CD14-positive monocyte (primary cell): ENCODE data around the gene VEGFC. TPM values are rescaled to one million over a fixed set of nuclear protein-coding genes. Genes with fewer than 3 reads are reported as not detected.

ENCODE experiments used
- DNase-seq, 3 donors: peaks; one replicate each; pipeline ENCODE4 v3.0.0-alpha.2; 2011 to 2022
- H2AFZ ChIP-seq: 2 replicates; pipeline ENCODE4 v1.6.0; 2012; ENCODE audit warnings: mild to moderate bottlenecking, low read depth, low read length, inconsistent platforms; ENCODE audit not compliant: insufficient read depth, poor library complexity, severe bottlenecking
- H3K27ac ChIP-seq, 2 donors: 1 replicate in 1 of 2; 2 replicates in 1 of 2; pipeline ENCODE4 v1.5.1; 2012 to 2013; ENCODE audit warnings: low read length in 2 of 2, control low read depth in 1 of 2, inconsistent platforms in 1 of 2, low read depth in 1 of 2, mild to moderate bottlenecking in 1 of 2
- H3K27me3 ChIP-seq, 2 donors: one replicate each; pipeline versions ENCODE4 v1.6.0 to v1.6.1; 2011 to 2013; ENCODE audit warnings: low read length in 2 of 2; ENCODE audit not compliant: control insufficient read depth in 2 of 2, insufficient read depth in 2 of 2
- H3K36me3 ChIP-seq, 2 donors: replicated peaks in 1 of 2; 1 replicate in 1 of 2; 2 replicates in 1 of 2; pipeline versions ENCODE4 v1.5.1 to v1.6.1; 2012 to 2013; ENCODE audit warnings: low read length in 2 of 2, control low read depth in 1 of 2, inconsistent platforms in 1 of 2, mild to moderate bottlenecking in 1 of 2; ENCODE audit not compliant: insufficient read depth in 2 of 2, control insufficient read depth in 1 of 2
- H3K4me1 ChIP-seq, 2 donors: 1 replicate in 1 of 2; 2 replicates in 1 of 2; pipeline versions ENCODE4 v1.5.1 to v1.6.1; 2012 to 2013; ENCODE audit warnings: low read length in 2 of 2, control low read depth in 1 of 2, inconsistent platforms in 1 of 2, mild to moderate bottlenecking in 1 of 2, moderate library complexity in 1 of 2; ENCODE audit not compliant: insufficient read depth in 2 of 2, control insufficient read depth in 1 of 2
- H3K4me2 ChIP-seq: replicated peaks from 2 replicates; pipeline ENCODE3; 2012; ENCODE audit warnings: low read length, moderate library complexity, mild to moderate bottlenecking; ENCODE audit not compliant: poor library complexity, severe bottlenecking; ENCODE audit errors: extremely low read depth
- H3K4me3 ChIP-seq, 3 experiments: fragments of 200-600 bp in 1 of 3; sonication (generic) in 1 of 3; replicated peaks in 1 of 3; 1 replicate in 2 of 3; 2 replicates in 1 of 3; pipeline ENCODE4 v1.5.1; 2011 to 2013; ENCODE audit warnings: low read length in 3 of 3, mild to moderate bottlenecking in 3 of 3, control low read depth in 2 of 3, low read depth in 2 of 3, inconsistent platforms in 1 of 3, moderate library complexity in 1 of 3
- H3K79me2 ChIP-seq: 2 replicates; pipeline ENCODE4 v1.6.0; 2012; ENCODE audit warnings: mild to moderate bottlenecking, control low read depth, inconsistent platforms, low read length, moderate library complexity; ENCODE audit not compliant: insufficient read depth
- H3K9ac ChIP-seq: 2 replicates; pipeline ENCODE4 v1.6.0; 2017; ENCODE audit warnings: low read length, mild to moderate bottlenecking; ENCODE audit not compliant: insufficient read depth, poor library complexity, severe bottlenecking
- H3K9me3 ChIP-seq, 2 donors: replicated peaks in 1 of 2; 1 replicate in 1 of 2; 2 replicates in 1 of 2; pipeline versions ENCODE4 v1.5.1 to v1.6.1; 2012 to 2013; ENCODE audit warnings: low read length in 2 of 2, control low read depth in 1 of 2; ENCODE audit not compliant: control insufficient read depth in 1 of 2, insufficient read depth in 1 of 2
- H4K20me1 ChIP-seq: 2 replicates; pipeline ENCODE4 v1.6.0; 2012; ENCODE audit warnings: mild to moderate bottlenecking, low read length, control low read depth, moderate library complexity; ENCODE audit not compliant: insufficient read depth
- H3K27ac Mint-ChIP-seq, 7 donors: one replicate each; pipeline ENCODE4 v1.8.0; 2020; ENCODE audit warnings: mild to moderate bottlenecking in 7 of 7, mixed read lengths in 7 of 7, moderate library complexity in 6 of 7, inconsistent platforms in 2 of 7
- H3K27me3 Mint-ChIP-seq, 3 donors: one replicate each; pipeline ENCODE4 v1.8.0; 2021 to 2022; ENCODE audit warnings: low read depth in 3 of 3, mild to moderate bottlenecking in 3 of 3, mixed read lengths in 3 of 3, moderate library complexity in 3 of 3, inconsistent platforms in 1 of 3
- H3K36me3 Mint-ChIP-seq, 2 donors: one replicate each; pipeline ENCODE4 v1.8.0; 2020; ENCODE audit warnings: mixed read lengths in 2 of 2, inconsistent platforms in 1 of 2, mild to moderate bottlenecking in 1 of 2
- H3K4me1 Mint-ChIP-seq: one replicate; pipeline ENCODE4 v1.8.0; 2020; ENCODE audit warnings: mild to moderate bottlenecking, mixed read lengths
- H3K4me3 Mint-ChIP-seq, 2 donors: one replicate each; pipeline ENCODE4 v1.8.0; 2020; ENCODE audit warnings: mild to moderate bottlenecking in 2 of 2, mixed read lengths in 2 of 2, moderate library complexity in 1 of 2
- H3K9me3 Mint-ChIP-seq, 7 donors: one replicate each; pipeline ENCODE4 v1.8.0; 2020 to 2022; ENCODE audit warnings: mixed read lengths in 7 of 7, mild to moderate bottlenecking in 6 of 7, moderate library complexity in 6 of 7, inconsistent platforms in 2 of 7
- WGBS: methylation state at CpG from one replicate; pipeline ENCODE4 v1.1.5; 2013; ENCODE audit warnings: missing lambda C conversion rate; ENCODE audit not compliant: insufficient coverage; 5-methylcytosine and 5-hydroxymethylcytosine counted together
- intact Hi-C, 2 donors: fragments of 100-400 bp; cut with micrococcal nuclease; formaldehyde crosslinking; loops; one replicate each; pipeline versions ENCODE4 v1.15.0 to v1.15.1; 2023
- polyA plus RNA-seq, 3 donors: library from polyadenylated mRNA; depleted of rRNA in 1 of 3; unstranded in 2 of 3; stranded (reverse) in 1 of 3; fragments of 300-500 nt in 2 of 3; fragments of >200 nt in 1 of 3; fragmentation: Illumina TruSeq in 2 of 3; gene quantifications; 1 replicate in 2 of 3; 2 replicates in 1 of 3; pipeline ENCODE4 v1.2.3, GENCODE V29; 2012 to 2021
- TF ChIP-seq, protein P1 (sequence below): fragments of 200-600 bp; IDR thresholded peaks from one replicate; pipeline ENCODE4 v1.8.0; 2022; ENCODE audit warnings: antibody characterized with exemption, mild to moderate bottlenecking

VEGFC gene
- polyA plus RNA-seq, 3 donors, result not detected

DNA sequence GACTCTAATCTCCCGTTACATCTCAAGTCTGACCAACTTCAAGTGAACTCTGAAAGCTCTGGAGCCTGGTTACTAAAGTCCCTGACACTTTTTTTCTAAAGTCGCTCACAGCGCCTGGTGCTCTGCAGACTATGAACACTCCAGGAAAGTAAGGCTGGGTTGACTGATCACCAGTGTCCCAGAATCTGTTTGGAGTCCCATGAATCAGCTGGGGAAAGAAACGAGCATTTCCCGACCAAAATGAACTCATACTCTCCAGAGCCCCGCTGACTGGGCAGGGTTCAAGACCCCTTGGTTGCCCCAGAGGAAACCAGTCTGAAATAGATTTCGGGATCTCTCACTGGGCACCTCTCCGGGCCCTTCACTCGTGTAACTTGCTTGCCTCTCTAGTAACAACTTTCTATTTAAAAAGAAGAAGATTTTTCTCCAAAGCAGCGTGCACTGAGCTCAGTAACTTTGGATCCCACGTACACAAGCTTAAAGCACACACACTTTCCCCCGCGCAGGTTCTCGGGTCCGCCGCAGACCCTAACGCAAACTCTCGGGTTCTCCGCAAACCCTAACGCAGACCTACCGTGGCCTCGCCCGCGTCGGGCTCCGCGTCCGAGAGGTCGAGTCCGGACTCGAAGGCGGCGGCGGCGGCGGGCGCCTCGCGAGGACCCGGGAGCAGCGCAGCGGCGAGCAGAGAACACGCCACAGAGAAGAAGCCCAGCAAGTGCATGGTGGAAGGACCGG is 964 bp downstream of the VEGFC start:
- Histone ChIP-seq H2AFZ (peak overlapping the region; percentile 35), H4K20me1 (no peaks in the 10 kb centered on the region), H3K4me2 (peak overlapping the region; percentile 57), H3K79me2 (no peaks in the 10 kb centered on the region), H3K4me1 (no peaks in the 10 kb centered on the region), H3K27ac (no peak overlapping the region), H3K4me3 (no peak overlapping the region), H3K27me3 (peaks cover 43 to 56% of the 10 kb centered on the region in 2 donors), H3K9me3 (peaks cover 0 to 13% of the 10 kb centered on the region in 2 donors), H3K36me3 (no peaks in the 10 kb centered on the region), H3K9ac (no peak overlapping the region)
- 4% methylated on average over 44 of the region's 45 CpGs for WGBS
- Mint-ChIP-seq H3K9me3 (peaks cover 0 to 6% (median 0%) of the 10 kb centered on the region in 7 donors), H3K36me3 (no peaks in the 10 kb centered on the region), H3K27ac (no peak overlapping the region), H3K4me3 (peak overlapping the region; percentile 56 to 85), H3K4me1 (peaks cover 8% of the 10 kb centered on the region), H3K27me3 (peaks cover 41 to 58% (median 44%) of the 10 kb centered on the region in 3 donors)
- DNase-seq, result no peak
- intact Hi-C loops, result no loop called here
- TF ChIP-seq, protein P1, sequence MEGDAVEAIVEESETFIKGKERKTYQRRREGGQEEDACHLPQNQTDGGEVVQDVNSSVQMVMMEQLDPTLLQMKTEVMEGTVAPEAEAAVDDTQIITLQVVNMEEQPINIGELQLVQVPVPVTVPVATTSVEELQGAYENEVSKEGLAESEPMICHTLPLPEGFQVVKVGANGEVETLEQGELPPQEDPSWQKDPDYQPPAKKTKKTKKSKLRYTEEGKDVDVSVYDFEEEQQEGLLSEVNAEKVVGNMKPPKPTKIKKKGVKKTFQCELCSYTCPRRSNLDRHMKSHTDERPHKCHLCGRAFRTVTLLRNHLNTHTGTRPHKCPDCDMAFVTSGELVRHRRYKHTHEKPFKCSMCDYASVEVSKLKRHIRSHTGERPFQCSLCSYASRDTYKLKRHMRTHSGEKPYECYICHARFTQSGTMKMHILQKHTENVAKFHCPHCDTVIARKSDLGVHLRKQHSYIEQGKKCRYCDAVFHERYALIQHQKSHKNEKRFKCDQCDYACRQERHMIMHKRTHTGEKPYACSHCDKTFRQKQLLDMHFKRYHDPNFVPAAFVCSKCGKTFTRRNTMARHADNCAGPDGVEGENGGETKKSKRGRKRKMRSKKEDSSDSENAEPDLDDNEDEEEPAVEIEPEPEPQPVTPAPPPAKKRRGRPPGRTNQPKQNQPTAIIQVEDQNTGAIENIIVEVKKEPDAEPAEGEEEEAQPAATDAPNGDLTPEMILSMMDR, result no peak

DNA sequence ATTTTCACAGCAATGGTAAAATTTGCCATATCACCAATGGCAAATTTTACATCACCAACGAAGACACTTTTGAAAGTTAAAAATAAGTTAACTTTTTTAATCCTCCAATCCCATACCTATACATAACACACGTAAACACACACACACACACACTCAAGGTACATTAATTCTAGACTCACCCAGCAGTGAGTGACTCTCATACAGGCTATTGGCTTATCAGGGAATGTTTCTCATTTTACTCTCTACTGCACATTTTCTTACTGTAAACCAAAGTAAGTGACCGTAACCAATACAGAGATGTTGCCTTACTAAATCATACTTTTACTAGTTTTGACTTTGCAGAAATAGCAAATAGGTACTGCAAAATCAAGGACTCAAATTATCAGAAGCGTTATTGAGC is 2.3 kb downstream of the VEGFC start:
- Histone ChIP-seq H3K9ac (no peak overlapping the region), H3K27me3 (peaks cover 43 to 52% of the 10 kb centered on the region in 2 donors), H3K4me1 (no peaks in the 10 kb centered on the region), H3K4me3 (no peak overlapping the region), H3K79me2 (no peaks in the 10 kb centered on the region), H3K4me2 (no peak overlapping the region), H3K36me3 (no peaks in the 10 kb centered on the region), H3K27ac (no peak overlapping the region), H3K9me3 (peaks cover 0 to 13% of the 10 kb centered on the region in 2 donors), H2AFZ (no peak overlapping the region), H4K20me1 (no peaks in the 10 kb centered on the region)
- TF ChIP-seq, protein P1, result no peak
- H3K9me3 Mint-ChIP-seq, result peaks cover 0 to 6% (median 0%) of the 10 kb centered on the region in 7 donors
- H3K27me3 Mint-ChIP-seq, result peaks cover 36 to 54% (median 40%) of the 10 kb centered on the region in 3 donors
- H3K4me1 Mint-ChIP-seq, result peaks cover 8% of the 10 kb centered on the region
- no peaks in the 10 kb centered on the region for H3K36me3 Mint-ChIP-seq
- H3K27ac Mint-ChIP-seq, result no peak overlapping the region
- WGBS, result no CpG with 5 or more reads among the region's 4 CpGs
- intact Hi-C loops, result no loop called here
- H3K4me3 Mint-ChIP-seq, result peak overlapping the region in 1 of 2 donors; percentile 69
- DNase-seq, result no peak
